Stomach (tissue), 4 donors: ENCODE measurements around the gene RNF11.

Source experiments
- POLR2A ChIP-seq, 4 donors: fragments of 450-650 bp; IDR thresholded peaks; one replicate each; pipeline ENCODE4 v1.6.1; 2016; ENCODE audit warnings: antibody characterized with exemption in 4 of 4, control low read depth in 2 of 4, mild to moderate bottlenecking in 1 of 4, moderate library complexity in 1 of 4
- POLR2AphosphoS5 ChIP-seq, 3 donors: sonication (generic); formaldehyde crosslinking; IDR thresholded peaks; one replicate each; pipeline ENCODE4 v1.6.1; 2016; ENCODE audit warnings: antibody characterized with exemption in 3 of 3
- TF ChIP-seq, protein P1 (sequence below), 7 experiments: fragments of 450-650 bp in 4 of 7; fragments of 200-600 bp in 3 of 7; sonication (generic) in 3 of 7; IDR thresholded peaks; one replicate each; pipeline ENCODE4 v1.5.1; 2016 to 2019; ENCODE audit warnings: antibody characterized with exemption in 7 of 7, control low read depth in 2 of 7, mild to moderate bottlenecking in 1 of 7

DNA sequence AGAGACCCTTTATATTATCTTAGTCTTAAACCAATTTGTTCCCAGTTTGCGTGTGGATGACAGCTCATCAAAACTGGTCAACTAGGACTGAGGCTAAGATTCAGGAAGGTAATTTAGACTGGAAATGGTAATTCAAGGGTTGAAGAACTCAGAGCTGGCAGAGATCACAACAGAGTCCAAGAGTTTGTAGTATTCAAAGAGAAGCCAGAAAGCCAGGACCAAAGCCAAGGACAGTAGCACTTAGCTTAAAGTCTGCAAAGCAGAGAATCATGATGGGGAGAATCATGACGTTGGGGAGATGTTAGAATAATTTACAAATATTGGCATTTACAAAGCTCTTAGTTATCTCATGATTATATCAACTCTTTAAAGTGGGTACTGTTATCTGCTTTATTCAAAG lies 32.6 kb downstream of the RNF11 start:
- TF ChIP-seq POLR2AphosphoS5 (IDR thresholded peaks at IDR 0.05) (no peak), POLR2A (IDR thresholded peaks at IDR 0.05) (no peak)
- TF ChIP-seq, protein P1, sequence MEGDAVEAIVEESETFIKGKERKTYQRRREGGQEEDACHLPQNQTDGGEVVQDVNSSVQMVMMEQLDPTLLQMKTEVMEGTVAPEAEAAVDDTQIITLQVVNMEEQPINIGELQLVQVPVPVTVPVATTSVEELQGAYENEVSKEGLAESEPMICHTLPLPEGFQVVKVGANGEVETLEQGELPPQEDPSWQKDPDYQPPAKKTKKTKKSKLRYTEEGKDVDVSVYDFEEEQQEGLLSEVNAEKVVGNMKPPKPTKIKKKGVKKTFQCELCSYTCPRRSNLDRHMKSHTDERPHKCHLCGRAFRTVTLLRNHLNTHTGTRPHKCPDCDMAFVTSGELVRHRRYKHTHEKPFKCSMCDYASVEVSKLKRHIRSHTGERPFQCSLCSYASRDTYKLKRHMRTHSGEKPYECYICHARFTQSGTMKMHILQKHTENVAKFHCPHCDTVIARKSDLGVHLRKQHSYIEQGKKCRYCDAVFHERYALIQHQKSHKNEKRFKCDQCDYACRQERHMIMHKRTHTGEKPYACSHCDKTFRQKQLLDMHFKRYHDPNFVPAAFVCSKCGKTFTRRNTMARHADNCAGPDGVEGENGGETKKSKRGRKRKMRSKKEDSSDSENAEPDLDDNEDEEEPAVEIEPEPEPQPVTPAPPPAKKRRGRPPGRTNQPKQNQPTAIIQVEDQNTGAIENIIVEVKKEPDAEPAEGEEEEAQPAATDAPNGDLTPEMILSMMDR (IDR thresholded peaks at IDR 0.05), result no peak
